Endometrial microvascular endothelial cells (primary cell): ENCODE data around the gene BAD. TPM values are rescaled to one million over a fixed set of nuclear protein-coding genes. Genes with fewer than 3 reads are reported as not detected.

Experiments
- in situ Hi-C: cut with HindIII; loops from 2 replicates; pipeline ENCODE4 v1.10.0; 2017; ENCODE audit warnings: low sequenced_read_pairs, low pct_unique_long_range_greater_than_20kb; ENCODE audit errors: inconsistent ontology term
- total RNA-seq: library from RNA; depleted of rRNA; stranded (reverse); fragments of >200 nt; gene quantifications from one replicate; pipeline ENCODE4 v1.2.3, GENCODE V29; 2015; ENCODE audit errors: inconsistent ontology term

The BAD gene
- total RNA-seq, 1 donor from 2014 or later, result 91.0 TPM

DNA sequence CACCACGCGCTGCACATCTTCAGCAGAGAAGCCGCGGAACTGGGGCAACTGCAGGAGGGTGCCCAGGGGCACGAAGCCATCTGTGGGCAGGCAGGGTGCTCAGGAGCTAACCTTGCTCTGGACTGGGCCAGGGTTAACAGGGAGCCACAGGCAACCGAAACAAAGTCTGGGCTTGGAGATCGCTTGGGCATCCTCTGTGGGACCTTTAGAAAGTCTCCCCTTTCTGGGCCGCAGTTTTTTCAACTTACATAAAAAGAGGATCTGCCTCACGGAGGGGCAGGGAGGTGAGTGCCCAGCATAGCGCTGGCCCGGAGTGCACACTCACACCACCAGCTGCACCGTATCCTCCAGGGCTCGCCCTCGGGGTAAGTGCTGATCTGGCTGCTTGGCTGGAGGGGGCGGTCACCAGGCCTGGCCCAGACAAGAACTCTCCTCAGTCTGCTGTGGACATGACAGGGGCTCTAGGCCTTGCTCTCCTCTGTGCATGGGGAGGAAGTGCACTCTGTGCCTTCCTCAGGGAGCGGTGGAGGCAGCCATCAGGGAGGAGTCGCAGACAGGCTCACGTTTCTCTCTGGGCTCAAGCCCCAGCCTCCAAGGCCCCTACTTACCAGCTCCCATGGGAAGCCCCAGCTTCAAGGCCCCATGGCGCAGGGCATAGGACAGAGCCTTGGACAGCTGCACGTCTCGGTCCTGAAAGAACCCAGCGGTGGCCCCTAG, 59.4 kb downstream of the BAD start:
- in situ Hi-C loops, result no loop called here

- in situ Hi-C loops, result no loop called here
Observed at GRCh38 chr11:64224151-64224890, 60.1 kb downstream of the BAD start.

DNA sequence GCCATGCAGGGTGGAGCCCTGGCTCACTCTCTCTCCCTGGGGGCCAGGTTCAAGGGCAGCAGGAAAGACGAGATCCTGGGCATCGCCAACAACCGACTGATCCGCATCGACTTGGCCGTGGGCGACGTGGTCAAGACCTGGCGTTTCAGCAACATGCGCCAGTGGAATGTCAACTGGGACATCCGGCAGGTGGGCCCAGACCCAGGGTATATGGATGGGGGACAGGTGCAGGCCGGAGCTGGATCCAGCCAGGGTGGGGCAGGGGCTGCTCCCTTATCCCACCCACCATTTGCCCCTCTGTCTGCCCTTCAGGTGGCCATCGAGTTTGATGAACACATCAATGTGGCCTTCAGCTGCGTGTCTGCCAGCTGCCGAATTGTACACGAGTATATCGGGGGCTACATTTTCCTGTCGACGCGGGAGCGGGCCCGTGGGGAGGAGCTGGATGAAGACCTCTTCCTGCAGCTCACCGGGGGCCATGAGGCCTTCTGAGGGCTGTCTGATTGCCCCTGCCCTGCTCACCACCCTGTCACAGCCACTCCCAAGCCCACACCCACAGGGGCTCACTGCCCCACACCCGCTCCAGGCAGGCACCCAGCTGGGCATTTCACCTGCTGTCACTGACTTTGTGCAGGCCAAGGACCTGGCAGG, 61.3 kb downstream of the BAD start:
- in situ Hi-C loops, result no loop called here

GRCh38 chr11:64222651-64223000, 61.8 kb downstream of the BAD start:
- in situ Hi-C loops, result no loop called here

DNA sequence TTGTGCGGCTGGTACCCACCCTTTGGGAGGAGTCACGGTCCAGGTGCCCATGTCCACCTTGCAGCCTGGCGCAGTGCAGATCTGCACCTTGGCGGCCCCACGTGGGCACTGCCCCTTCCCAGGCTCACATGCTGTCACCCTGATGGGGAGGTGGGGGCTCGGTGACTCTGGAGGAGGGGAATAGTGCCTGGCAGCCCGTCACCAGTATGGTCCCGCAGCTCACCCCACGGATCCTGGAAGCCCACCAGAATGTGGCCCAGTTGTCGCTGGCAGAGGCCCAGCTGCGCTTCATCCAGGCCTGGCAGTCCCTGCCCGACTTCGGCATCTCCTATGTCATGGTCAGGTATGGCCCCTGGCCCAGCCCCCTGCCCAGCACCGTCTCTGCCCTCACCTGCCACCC, 63.7 kb downstream of the BAD start:
- in situ Hi-C loops, result no loop called here

- in situ Hi-C loops, result no loop called here
Observed at GRCh38 chr11:64220271-64220670, 64.2 kb downstream of the BAD start.

Other genes with a start within 250 kb of the BAD start
- not detected for gene FLRT1, start 248.7 kb downstream of the BAD start, total RNA-seq
- 16.0 TPM for gene MACROD1, start 118.6 kb downstream of the BAD start, total RNA-seq
- 303 TPM for gene STIP1, start 98.5 kb downstream of the BAD start, total RNA-seq
- 47.3 TPM for gene FERMT3, start 77.9 kb downstream of the BAD start, total RNA-seq
- 120 TPM for gene TRPT1, start 58.5 kb downstream of the BAD start, total RNA-seq
- 61.4 TPM for gene NUDT22, start 58.4 kb downstream of the BAD start, total RNA-seq
- 14.7 TPM for gene DNAJC4, start 54.1 kb downstream of the BAD start, total RNA-seq
- gene VEGFB, start 50.1 kb downstream of the BAD start, total RNA-seq, result 44.2 TPM
- 49.9 TPM for gene FKBP2, start 43.6 kb downstream of the BAD start, total RNA-seq
- gene PPP1R14B, start 37.7 kb downstream of the BAD start, total RNA-seq, result 283 TPM
- gene PLCB3, start 33.1 kb downstream of the BAD start, total RNA-seq, result 61.8 TPM
- gene GPR137, start 1.2 kb upstream of the BAD start, total RNA-seq, result 26.8 TPM
- not detected for gene KCNK4, start 6.6 kb upstream of the BAD start, total RNA-seq
- 3.5 TPM for gene CATSPERZ, start 15.7 kb upstream of the BAD start, total RNA-seq
- 44.8 TPM for gene ESRRA, start 20.9 kb upstream of the BAD start, total RNA-seq
- gene TRMT112, start 32.9 kb upstream of the BAD start, total RNA-seq, result 256 TPM
- 225 TPM for gene PRDX5, start 33.5 kb upstream of the BAD start, total RNA-seq
- 8.5 TPM for gene CCDC88B, start 55.5 kb upstream of the BAD start, total RNA-seq
- 69.0 TPM for gene RPS6KA4, start 74.5 kb upstream of the BAD start, total RNA-seq